OCI-LY1 (cell line): ENCODE results near the gene CFAP69.

Source experiments
- H2AFZ ChIP-seq: fragments of 200-600 bp; sonication (generic), shearing (Covaris generic); 2 replicates; pipeline ENCODE4 v1.6.0; 2014; ENCODE audit warnings: antibody characterized with exemption, mild to moderate bottlenecking, low read length
- H3F3A ChIP-seq: fragments of 200-600 bp; sonication (generic), shearing (Covaris generic); 2 replicates; pipeline ENCODE4 v1.6.0; 2014; ENCODE audit warnings: mild to moderate bottlenecking, antibody characterized with exemption, low read length, moderate library complexity; ENCODE audit not compliant: insufficient read depth
- H3K27ac ChIP-seq: fragments of 200-600 bp; sonication (generic); 2 replicates; pipeline ENCODE4 v1.5.1; 2014; ENCODE audit warnings: low read length, mixed run types, mild to moderate bottlenecking, low read depth; ENCODE audit not compliant: poor library complexity, severe bottlenecking
- H3K27me3 ChIP-seq: fragments of 200-600 bp; sonication (generic); 2 replicates; pipeline ENCODE4 v1.6.0; 2014; ENCODE audit warnings: antibody characterized with exemption, mild to moderate bottlenecking, low read length, moderate library complexity; ENCODE audit not compliant: insufficient read depth
- H3K36me3 ChIP-seq: fragments of 200-600 bp; sonication (generic); 2 replicates; pipeline ENCODE4 v1.6.1; 2014; ENCODE audit warnings: mild to moderate bottlenecking, antibody characterized with exemption, low read length, moderate library complexity, mixed read lengths; ENCODE audit not compliant: insufficient read depth
- H3K4me1 ChIP-seq: fragments of 200-600 bp; sonication (generic); 2 replicates; pipeline ENCODE4 v1.5.1; 2014; ENCODE audit warnings: mild to moderate bottlenecking, low read length, moderate library complexity; ENCODE audit not compliant: insufficient read depth, severe bottlenecking
- H3K4me2 ChIP-seq: fragments of 200-600 bp; sonication (generic), shearing (Covaris generic); 2 replicates; pipeline ENCODE4 v1.6.1; 2014; ENCODE audit warnings: low read length
- H3K4me3 ChIP-seq: fragments of 200-600 bp; sonication (generic); 2 replicates; pipeline ENCODE4 v1.5.1; 2014; ENCODE audit warnings: low read length, low read depth, mild to moderate bottlenecking, mixed read lengths; ENCODE audit not compliant: poor library complexity, severe bottlenecking
- H3K79me2 ChIP-seq: fragments of 200-600 bp; shearing (Covaris generic); 2 replicates; pipeline ENCODE4 v1.6.1; 2016; ENCODE audit warnings: mixed run types, low read length, mixed read lengths; ENCODE audit not compliant: insufficient read depth
- H3K9ac ChIP-seq: fragments of 200-600 bp; sonication (generic), shearing (Covaris generic); 2 replicates; pipeline ENCODE4 v1.6.1; 2014; ENCODE audit warnings: mild to moderate bottlenecking, low read length, mixed read lengths
- H3K9me2 ChIP-seq: fragments of 200-600 bp; sonication (generic), shearing (Covaris generic); 2 replicates; pipeline ENCODE4 v1.6.1; 2014; ENCODE audit warnings: low read depth, mild to moderate bottlenecking, low read length, mixed read lengths
- H3K9me3 ChIP-seq: fragments of 200-600 bp; shearing (Covaris generic); 2 replicates; pipeline ENCODE4 v1.6.1; 2014; ENCODE audit warnings: low read length, mixed read lengths
- H4K20me1 ChIP-seq: fragments of 200-600 bp; sonication (generic), shearing (Covaris generic); 2 replicates; pipeline ENCODE4 v1.6.0; 2016; ENCODE audit warnings: mild to moderate bottlenecking, low read length; ENCODE audit not compliant: insufficient read depth
- CTCF ChIP-seq: fragments of 200-600 bp; sonication (generic), shearing (Covaris generic); IDR thresholded peaks from 2 replicates; pipeline ENCODE4 v1.5.1; 2017; ENCODE audit warnings: mild to moderate bottlenecking, antibody characterized with exemption, low read length, moderate library complexity, mixed read lengths
- EZH2 ChIP-seq: fragments of 200-600 bp; sonication (generic), shearing (Covaris generic); IDR thresholded peaks from 2 replicates; pipeline ENCODE4 v1.8.0; 2017; ENCODE audit warnings: borderline replicate concordance, mixed run types, mild to moderate bottlenecking, antibody characterized with exemption, low read length, moderate library complexity, mixed read lengths

The CFAP69 gene

GRCh38 chr7:90269163-90269562 lies 24.2 kb downstream of the CFAP69 start:
- H3K36me3 ChIP-seq = no peaks in the 10 kb centered on the region
- H3K9me3 ChIP-seq = no peaks in the 10 kb centered on the region
- no peak overlapping the region for H3K9ac ChIP-seq
- H3F3A ChIP-seq = no peaks in the 10 kb centered on the region
- no peak overlapping the region for H3K4me2 ChIP-seq
- H3K27me3 ChIP-seq = no peaks in the 10 kb centered on the region
- H2AFZ ChIP-seq = no peak overlapping the region
- H3K27ac ChIP-seq = no peak overlapping the region
- no peaks in the 10 kb centered on the region for H3K9me2 ChIP-seq
- TF ChIP-seq EZH2 = no peak
- TF ChIP-seq CTCF = no peak
- no peaks in the 10 kb centered on the region for H3K4me1 ChIP-seq
- no peaks in the 10 kb centered on the region for H3K79me2 ChIP-seq
- H3K4me3 ChIP-seq = no peak overlapping the region
- no peaks in the 10 kb centered on the region for H4K20me1 ChIP-seq

- Histone ChIP-seq H3K9me2 (no peaks in the 10 kb centered on the region), H3K9ac (no peak overlapping the region), H3K9me3 (no peaks in the 10 kb centered on the region), H3K4me3 (no peak overlapping the region), H3K4me2 (no peak overlapping the region), H3K79me2 (no peaks in the 10 kb centered on the region), H4K20me1 (no peaks in the 10 kb centered on the region), H2AFZ (no peak overlapping the region), H3K36me3 (no peaks in the 10 kb centered on the region), H3K27me3 (no peaks in the 10 kb centered on the region), H3K27ac (no peak overlapping the region), H3K4me1 (no peaks in the 10 kb centered on the region), H3F3A (no peaks in the 10 kb centered on the region)
- TF ChIP-seq CTCF (no peak), EZH2 (no peak)
These were observed 25.6 kb downstream of the CFAP69 start for GRCh38 chr7:90270431-90271178.

- TF ChIP-seq CTCF (no peak), EZH2 (no peak)
- no peak overlapping the region for H3K27ac ChIP-seq
These were observed 26.8 kb downstream of the CFAP69 start for GRCh38 chr7:90271753-90272152.

More at GRCh38 chr7:90271753-90272152, 26.8 kb downstream of the CFAP69 start:
- Histone ChIP-seq H3K79me2 (no peaks in the 10 kb centered on the region), H3K36me3 (no peaks in the 10 kb centered on the region), H4K20me1 (no peaks in the 10 kb centered on the region), H3K9me2 (no peaks in the 10 kb centered on the region), H3K4me3 (no peak overlapping the region), H3K27me3 (no peaks in the 10 kb centered on the region), H3F3A (no peaks in the 10 kb centered on the region), H2AFZ (no peak overlapping the region), H3K9me3 (no peaks in the 10 kb centered on the region), H3K9ac (no peak overlapping the region), H3K4me2 (no peak overlapping the region), H3K4me1 (no peaks in the 10 kb centered on the region)
